ENCODE measurements around the gene SYT3.

The SYT3 gene

DNA sequence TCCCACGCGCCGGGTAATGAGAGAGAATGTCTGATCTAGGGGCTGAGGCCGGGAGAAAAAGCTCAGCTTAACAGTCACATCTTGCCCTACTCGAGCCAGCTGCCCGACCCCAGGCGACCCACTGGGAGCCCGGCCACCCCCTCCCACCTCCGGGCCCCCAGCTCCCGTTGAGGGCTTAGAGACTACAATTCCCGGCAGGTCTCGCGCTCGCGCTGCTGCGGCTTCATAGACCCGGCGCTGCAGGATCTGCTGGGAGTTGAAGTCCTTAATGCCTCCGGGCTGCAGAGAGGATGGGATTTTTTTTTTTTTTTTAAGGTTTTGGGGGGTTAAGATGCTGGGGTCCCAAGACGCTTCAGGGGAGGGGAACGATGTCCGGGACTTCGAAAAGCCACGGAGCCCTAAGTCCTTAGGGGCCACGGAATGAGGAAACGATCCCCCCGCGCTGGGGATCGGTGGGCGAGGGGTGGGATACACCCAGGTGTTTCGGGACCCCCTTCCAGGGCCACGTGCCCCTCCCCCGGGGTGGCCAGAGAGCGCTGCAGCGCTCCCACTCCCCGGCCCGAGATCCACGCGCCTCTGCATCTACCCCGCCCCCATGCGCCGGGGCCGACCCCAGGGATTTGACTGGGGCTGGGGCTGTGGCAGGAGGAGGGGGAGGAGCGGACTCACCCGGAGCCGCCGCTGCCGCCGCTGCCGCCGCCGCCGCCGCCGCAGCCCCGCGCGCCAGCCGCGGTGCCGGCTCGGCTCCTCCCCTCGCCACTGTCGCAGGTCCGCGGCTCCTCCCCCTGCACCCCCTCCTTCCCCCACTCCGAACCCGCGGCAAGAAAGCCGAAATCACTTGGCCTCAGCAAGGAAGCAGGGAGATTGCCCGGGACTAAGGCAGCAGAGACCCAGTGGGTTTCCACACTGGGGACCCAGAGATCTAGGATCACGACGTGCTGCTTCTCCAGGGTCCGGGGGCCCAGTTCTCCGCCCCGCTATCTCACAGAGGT, at the start of gene SYT3:
TSS of gene SYT3 (minus strand) at position 761 of the 992 bp plus-strand sequence. CDS start 2,470 bp downstream, outside the sequence.
- DNase-seq (ENCODE audit: low read depth in 2 of 2): no peak

DNA sequence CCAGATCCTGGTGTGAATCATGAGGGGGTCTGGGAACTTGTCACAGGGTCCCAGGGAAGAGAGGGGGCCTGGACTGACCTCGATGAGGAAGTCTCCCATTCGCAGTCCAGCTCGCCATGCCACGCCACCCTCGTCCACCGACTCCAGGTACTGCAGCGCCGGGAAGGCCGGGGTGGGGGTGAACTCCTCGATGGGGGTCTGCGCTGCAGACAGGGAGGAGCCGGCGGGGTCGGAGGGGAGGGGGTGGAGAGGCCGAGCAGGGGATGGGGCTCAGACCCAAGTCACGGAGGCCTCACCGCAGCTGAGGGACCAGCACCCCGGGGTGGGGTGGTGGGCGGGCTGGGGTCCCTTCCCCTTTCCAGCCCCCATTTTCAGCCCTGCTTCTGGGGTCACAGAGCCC, 49.1 kb upstream of the SYT3 start:
- no peak for DNase-seq (ENCODE audit: low read depth in 2 of 2)

DNA sequence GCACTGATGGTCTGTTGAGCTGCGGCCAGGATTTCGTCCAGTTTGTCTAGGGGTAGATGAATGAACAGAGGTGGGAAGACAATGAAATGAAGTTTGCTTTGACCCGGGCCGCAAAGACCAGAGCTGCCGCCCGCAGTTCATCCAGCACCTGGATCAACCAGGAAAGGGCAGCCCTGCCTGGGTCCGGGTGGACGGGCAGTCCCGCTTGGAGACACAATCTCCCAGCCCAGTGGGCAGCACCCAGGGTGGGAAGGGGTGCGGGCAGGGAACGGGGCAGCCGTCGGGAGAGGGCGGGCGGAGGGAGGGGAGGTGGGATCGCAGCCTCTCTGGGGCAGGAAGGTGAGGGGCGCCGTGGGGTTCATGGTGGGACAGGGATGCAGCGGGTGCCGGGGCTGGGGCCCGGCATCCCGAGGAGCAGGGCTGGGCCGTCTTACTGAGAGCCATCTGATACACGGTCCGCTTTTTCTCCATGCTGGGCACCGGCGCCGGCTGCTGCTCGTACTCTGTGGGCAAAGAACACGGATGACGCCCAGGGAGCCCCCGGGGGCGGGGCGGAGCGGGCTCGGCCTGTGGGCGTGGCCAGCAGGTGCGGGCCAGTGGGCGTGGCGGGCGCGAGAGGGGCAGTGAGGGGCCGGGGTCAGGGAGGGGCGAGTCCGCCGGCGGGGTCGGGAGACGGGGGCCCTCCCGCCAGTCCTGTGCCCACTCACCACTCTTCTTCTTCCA, 46.8 kb upstream of the SYT3 start:
- DNase-seq (ENCODE audit: low read depth in 2 of 2): no peak

GRCh38 chr19:50679177-50680125, 39.8 kb upstream of the SYT3 start:
- DNase-seq (ENCODE audit: low read depth in 2 of 2): peak; percentile 6 to 17

DNA sequence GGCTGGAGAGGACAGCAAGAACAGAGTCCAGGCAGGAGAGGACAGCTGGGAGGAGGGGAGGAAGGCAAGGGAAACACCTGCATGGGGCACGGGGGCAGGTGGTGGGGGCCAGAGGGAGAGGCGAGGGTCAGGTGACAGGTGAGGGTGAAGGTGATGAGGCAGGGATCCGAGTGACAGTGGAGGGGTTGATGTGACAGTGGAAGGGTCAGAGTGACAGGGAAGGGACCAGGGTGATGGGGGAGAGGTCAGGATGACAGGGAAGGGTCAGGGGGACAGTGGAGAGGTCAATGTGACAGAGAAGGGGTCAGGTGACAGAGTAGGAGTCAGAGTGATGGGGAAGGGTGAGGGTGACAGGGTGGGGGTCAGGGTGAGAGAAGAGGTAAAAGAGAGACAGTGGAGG, 38.6 kb upstream of the SYT3 start:
- DNase-seq (ENCODE audit: low read depth in 2 of 2): no peak

DNA sequence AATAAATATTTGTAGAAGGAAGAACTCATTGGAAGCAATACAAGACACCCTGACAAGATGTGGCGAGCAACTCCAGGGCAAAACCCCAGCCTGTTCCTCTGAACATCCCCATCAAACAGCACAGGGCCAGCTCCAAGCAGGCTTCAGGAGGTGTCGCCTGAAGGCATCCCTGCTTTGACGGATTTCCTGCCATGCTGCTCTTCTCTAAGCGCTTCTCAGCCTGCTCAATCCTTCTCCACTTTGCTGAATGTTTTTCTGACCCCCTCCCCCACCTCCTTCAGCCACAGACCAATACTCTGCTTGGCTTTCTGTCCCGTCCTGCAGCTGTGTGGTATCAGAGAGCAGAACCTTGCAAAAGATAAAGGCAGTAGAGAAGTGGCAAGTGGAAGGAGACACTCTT, 38.0 kb upstream of the SYT3 start:
- DNase-seq (ENCODE audit: low read depth in 2 of 2): no peak

DNA sequence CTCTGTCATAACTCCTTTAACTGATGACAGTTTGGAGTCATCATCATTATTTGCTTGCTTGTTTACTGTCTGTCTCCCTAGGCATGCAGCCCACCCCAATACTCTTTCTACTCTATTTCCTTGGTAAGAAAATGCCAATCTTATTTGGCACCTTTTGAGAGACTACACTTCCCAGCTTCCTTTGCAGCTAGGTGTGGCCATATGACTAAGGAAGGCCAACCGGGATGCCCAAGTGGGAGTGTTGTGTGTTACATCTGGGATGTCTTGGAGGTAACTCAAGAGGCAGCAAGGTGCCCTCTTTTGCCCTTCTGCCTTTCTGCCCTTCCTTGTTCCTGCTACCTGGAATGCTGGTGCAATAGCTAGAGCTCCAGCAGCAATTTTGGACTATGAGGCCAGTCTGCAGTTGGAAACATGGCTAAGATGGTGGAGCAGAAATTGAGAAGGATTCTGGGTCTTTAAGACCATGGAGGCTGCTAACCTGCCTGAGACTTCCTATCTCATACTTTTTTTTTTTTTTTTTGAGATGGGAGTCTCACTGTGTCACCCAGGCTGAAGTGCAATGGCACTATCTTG, 37.0 kb upstream of the SYT3 start:
- DNase-seq (ENCODE audit: low read depth in 2 of 2): no peak

DNA sequence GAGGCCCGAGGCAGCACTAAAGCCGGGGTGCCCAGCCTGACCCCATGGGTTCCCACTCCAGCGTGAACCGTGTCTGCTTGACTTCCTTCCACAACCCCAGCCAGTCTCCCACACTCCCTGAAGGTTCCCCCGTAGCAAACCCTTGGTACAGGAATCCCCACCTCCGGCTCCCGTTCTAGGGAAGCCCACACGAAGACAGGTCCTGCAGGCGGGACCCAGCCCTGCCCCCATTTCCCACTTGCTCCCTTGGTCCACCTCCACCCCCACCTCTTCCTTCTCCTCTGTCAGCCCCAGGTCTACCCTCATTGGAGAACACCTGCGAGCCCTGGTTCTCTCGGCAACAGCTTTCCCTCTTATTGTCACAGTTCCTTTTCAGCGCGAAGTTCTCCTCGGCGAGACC, 33.4 kb upstream of the SYT3 start:
- no peak for DNase-seq (ENCODE audit: low read depth in 2 of 2)

- no peak for DNase-seq (ENCODE audit: low read depth in 2 of 2)
These were observed 30.4 kb upstream of the SYT3 start for GRCh38 chr19:50670102-50670380.

DNA sequence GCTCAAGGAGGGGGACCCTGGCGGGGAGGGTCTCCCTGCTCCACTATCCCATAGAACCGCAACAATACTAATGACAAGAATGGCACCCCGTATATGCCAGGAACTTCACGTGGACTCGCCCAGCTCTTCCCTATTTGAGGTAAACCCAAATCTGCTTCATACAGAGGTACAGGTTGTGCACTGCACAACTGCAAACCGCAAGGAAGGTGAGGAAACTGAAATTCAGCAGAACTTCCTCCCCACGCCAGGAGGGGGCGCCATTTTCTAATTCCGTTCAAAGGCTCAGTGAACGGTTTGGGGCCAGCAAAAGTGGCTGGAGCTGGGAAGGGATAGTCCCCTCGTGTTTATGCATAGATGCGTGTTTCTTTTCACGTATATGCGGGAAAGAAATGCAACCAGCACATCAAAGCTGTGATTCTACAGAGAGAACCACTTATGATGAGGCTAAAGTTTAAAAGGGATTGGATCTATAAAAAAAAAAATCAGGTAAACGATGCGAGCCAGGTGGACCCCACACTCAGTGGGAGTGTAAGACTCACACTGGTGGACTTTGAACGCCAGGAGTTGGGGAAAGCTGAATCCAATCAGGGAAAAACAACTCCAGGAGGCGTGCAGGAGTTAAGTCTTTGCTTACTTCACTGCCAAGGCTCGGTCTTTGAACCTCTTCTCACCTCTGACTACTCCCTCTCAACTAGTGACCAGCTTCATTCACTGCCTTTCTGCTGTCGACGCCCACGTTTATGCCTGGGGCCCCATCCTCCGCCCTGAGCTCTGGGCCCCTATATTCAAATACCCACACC, 29.8 kb upstream of the SYT3 start:
- DNase-seq (ENCODE audit: low read depth in 2 of 2): no peak

DNA sequence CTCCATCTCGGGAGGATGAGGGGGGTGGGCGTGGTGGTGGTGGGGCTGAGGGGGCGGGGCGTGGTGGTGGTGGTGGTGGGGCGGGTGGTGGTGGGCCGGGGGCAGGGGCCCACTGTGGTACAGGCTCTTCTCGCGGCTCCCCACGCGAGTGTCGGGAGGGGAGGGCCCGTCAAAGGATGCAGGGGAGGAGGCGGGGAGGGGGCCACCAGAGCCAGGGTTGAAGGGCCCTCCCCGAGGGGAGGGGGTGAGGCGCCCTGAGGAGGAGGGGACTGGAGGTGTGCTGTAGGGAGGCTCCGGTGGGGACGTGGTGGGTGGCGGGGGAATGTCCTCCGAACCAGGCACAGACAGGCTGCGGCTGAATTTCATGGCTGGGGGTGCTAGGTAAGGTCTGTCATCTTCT, 29.2 kb upstream of the SYT3 start:
- DNase-seq (ENCODE audit: low read depth in 2 of 2): no peak

GRCh38 chr19:50668416-50668815, 28.7 kb upstream of the SYT3 start:
- no peak for DNase-seq (ENCODE audit: low read depth in 2 of 2)

DNA sequence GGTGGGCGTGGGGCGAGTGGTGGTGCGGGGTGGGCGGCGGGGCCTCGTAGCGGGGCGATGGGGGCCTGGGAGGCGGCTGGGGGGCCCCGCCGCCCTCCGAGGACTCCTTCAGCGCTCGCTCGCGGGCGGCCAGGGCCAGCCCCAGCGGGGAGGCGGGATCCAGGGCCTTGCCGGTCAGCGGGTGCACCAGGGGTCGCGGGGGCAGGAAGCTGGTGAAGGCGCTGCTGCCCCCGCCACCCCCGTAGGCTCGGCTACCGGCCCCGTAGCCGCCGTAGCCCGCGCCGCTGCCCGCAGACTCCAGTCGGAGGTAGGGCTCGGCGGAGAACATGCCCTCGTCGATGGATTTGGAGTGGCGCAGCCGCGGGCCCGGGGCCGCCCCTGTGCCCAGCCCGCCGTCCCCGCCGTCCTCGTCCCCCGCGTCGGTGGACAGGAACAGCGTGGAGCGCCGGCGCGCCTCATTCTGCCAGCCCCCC, 28.1 kb upstream of the SYT3 start:
- DNase-seq (ENCODE audit: low read depth in 2 of 2): no peak

GRCh38 chr19:50667177-50667758, 27.6 kb upstream of the SYT3 start:
- no peak for DNase-seq (ENCODE audit: low read depth in 2 of 2)

GRCh38 chr19:50666346-50667176, 26.9 kb upstream of the SYT3 start:
- DNase-seq (ENCODE audit: low read depth in 2 of 2): no peak

DNA sequence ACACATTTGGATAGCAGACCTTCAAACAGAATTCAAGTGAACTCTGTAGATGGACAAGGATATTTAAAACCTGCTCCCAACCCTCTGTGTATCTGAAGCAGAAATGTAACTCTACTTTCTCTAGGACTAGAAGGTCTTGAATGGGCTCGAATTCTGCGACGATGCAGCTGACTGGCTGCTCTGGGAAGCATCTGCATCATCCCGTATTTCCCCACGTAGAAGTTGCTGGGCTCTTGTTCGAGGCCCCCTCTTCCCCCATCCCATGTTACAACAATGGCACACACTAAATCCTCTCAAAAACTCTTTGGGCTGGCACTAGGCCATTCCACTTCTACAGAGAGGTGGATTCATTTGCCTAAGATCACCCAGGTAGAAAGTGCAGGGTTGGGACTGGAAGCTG, 24.5 kb upstream of the SYT3 start:
- no peak for DNase-seq (ENCODE audit: low read depth in 2 of 2)

DNA sequence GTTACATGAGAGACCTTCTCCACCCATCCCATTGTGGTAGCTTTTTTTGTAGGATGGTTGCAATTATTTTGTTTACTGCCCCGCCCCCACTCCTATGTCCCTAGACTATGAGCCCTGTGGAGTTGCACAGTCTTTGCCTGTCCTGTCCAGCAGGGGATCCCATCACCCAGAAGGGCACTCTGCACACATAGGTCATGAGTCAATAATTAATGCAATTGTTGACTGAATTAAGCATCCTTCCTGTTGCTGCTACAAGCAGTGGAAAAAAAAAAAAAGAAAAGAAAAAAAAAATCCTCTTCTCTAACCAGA, 23.8 kb upstream of the SYT3 start:
- no peak for DNase-seq (ENCODE audit: low read depth in 2 of 2)

- no peak for DNase-seq (ENCODE audit: low read depth in 2 of 2)
These were observed 23.2 kb upstream of the SYT3 start for GRCh38 chr19:50662651-50663481.
